AML-193 (cell line): ENCODE measurements around the gene GLTPD2.

ENCODE experiments used
- DNase-seq, 2 experiments: peaks; one replicate each; lab custom pipeline; 2025; lab: John Stamatoyannopoulos, UW

The GLTPD2 gene

DNA sequence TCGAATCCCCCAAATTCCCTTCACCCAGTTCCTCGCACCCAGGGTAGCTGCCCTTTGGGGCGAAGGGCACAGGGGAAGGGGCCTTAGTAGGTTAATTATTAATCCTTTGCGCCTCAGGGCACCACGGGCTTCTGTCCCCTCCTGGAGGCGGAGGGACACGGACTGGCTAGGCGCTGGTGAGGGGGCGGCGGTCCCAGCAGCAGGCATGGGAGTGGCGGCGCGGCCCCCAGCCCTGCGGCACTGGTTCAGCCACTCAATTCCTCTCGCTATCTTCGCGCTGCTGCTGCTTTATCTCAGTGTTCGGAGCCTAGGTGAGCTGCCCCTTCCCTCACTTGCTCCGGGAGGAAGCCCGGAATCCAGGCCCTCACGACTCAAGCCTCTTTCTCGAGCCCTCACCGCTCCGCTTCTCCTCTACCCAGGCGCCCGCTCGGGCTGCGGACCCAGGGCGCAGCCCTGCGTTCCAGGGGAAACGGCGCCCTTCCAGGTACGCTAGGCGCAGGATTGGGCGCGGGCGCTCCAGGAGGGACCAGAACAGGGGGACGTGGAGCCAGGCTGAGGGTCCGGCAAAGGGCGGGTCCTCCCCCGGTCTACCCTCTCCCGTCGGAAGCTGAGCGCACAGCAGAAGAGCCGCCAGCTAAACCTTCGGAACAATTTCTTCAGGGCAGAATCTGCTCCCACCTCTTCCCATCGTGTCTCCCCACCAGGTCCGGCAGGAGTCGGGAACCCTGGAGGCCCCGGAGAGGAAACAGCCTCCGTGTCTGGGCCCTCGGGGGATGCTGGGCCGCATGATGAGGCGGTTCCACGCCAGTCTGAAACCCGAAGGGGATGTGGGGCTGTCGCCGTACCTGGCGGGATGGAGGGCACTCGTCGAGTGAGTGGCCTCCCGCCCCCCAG, at the start of gene GLTPD2:
Gene GLTPD2, plus strand, starts transcription at position 158 of the 894 bp plus-strand sequence. Its CDS starts 48 bp downstream, at position 206.
- DNase-seq: no peak

DNA sequence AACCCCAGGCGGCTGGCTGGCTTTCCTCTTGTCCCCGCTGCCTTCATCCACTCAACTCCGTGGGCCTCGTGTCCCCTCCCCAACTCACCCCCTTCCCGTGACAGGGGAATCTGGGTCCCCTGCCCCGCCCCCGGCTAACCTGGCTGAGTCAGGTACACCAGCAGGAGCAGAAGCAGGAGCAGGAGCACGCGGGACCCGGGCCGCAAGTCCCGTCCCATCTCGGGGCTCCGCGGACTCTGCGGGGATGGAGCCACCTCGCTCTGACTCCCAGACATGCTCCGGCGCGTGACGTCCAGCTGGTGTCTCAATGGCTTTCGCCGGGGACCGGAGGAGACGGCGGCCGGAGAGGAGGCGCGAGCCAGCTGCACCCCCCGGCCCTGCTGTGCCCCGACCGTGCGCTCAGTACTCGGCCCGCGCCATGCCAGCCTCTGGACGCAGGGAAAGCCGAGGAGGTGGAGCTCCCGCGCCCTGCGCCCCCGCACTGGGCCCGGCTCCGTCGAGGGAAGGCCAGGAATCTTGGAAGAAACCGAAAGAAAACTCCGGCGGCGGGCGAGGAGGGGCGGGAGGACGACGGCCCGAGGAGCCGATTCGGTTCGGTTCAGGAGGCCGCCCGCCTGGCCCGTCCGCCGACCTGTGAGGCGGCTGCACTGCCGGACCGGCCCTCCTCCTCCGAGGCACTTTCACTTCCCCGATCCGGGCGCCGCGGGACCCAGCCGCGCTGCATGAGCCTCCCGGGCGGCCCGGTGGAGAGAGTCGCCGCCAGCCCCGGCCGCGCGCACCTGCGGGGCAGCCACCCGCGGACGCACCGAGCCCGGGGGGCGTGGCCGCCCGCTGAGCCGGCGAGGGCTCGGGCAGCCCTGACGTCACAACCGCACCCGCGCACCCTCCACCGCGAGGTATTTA, 49.4 kb upstream of the GLTPD2 start, which contains the start of the genes CXCL16 and ZMYND15:
Gene CXCL16, minus strand, starts transcription at position 807 of the 903 bp plus-strand sequence. Its CDS starts 589 bp downstream, at position 218.
Gene ZMYND15, plus strand, starts transcription at position 712 of the 903 bp plus-strand sequence. CDS start 716 bp downstream, outside the sequence.
- no peak for DNase-seq

DNA sequence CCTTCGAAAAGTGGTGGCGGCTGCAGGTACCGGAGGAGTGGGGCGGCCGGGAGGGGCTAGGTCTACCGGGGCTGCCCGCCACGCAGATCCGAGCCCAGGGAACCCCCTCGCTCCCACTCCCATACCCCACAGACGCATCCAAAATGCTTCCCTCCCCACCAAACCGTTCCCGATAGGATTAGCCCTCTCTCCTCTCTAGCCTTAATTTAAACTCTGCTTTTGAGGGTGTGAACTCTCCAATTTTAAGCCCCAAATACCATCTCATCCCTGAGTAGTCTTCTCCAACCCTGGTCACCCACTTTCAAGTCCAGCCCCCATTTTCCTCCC, 48.8 kb upstream of the GLTPD2 start:
- DNase-seq: no peak

DNA sequence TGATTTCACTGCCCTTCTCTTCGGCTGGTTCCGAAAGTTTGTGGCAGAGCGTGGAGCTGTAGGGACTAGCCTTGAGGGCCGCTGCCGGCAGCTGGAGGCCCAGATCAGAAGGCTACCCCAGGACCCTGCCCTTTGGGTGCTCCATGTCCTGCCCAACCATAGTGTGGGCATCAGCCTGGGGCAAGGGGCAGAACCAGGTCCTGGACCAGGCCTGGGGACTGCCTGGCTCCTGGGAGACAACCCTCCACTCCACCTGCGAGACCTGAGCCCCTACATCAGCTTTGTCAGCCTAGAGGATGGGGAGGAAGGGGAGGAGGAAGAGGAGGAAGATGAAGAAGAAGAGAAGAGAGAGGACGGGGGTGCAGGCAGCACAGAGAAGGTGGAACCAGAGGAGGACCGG, 48.2 kb upstream of the GLTPD2 start:
- no peak for DNase-seq

DNA sequence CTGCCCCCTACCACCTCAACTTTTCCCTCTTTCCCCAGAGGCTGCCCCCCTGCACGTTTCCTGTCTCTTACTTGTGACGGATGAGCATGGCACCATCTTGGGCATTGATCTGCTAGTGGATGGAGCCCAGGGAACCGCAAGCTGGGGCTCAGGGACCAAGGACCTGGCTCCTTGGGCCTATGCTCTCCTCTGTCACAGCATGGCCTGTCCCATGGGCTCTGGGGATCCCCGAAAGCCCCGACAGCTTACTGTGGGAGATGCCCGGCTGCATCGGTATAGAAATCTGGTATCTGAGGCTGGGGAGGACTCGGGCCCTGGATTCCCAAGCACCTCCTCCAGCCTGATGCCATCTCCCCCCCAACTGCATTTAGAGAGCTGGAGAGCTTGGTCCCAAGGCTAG, 47.2 kb upstream of the GLTPD2 start:
- no peak for DNase-seq

DNA sequence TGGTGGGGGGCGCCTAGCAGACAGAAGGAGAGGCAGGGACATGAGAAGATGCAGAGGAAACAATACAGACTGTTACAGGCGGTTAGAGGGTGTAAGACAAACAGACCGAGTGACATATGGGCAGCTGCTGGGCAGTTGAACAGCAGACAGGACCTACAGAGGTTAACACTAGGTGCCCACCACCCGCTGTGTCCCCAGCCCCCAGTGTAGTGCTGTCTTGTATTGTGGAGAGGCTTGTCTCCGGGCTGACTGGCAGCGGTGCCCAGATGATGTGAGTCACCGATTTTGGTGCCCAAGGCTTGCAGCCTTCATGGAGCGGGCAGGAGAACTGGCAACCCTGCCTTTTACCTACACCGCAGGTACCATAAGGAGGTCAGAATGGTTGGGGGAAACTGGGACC, 46.6 kb upstream of the GLTPD2 start:
- DNase-seq: no peak

DNA sequence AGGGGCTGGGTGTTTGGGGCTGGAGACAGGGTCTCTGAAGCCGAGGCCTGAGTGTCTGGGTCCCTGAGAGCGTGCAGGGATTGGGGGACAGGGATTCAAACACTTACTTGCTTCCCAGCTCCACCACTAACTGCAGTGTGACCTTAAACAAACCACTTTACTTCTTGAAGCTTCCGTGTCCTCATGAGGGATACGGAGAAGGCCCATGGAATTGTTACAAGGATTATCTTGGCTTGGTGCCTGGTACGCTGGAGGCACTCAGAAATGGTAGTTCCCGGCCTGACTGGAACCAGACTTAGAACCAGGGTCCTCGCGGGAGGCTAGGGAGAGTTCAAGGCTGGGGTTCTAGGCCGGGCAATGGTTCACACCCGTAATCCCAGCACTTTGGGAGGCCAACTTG, 46.1 kb upstream of the GLTPD2 start:
- no peak for DNase-seq

DNA sequence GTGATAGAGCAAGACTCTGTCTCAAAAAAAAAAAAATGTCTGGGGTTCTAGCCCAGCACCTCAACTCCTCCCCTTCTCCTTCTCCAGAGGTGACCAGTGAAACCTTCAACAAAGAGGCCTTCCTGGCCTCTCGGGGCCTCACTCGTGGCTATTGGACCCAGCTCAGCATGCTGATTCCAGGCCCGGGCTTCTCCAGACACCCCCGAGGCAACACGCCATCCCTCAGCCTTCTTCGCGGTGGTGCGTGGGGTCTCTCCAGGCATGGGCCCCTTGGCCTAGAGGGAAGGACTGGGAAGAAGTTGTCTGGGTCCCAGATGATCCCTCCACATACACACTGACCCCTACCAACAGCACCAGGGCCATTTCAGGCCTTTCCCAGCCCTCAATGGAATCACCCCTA, 45.5 kb upstream of the GLTPD2 start:
- DNase-seq: no peak

DNA sequence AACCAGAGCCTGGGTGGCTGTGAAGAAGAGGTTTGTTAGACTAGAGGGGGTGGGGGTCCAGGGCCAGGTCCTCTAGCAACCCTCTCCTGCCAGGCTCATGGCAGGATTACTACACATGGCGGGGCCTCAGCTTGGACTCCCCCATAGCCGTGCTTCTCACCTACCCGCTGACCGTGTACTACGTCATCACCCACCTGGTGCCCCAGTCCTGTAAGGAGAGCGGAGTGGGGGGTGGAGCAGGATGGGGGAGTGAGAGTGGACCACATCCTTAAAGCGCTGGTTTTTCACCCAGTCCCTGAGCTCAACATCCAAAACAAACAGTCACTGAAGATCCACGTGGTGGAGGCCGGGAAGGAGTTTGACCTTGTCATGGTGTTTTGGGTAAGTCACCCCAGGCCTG, 44.9 kb upstream of the GLTPD2 start:
- no peak for DNase-seq

DNA sequence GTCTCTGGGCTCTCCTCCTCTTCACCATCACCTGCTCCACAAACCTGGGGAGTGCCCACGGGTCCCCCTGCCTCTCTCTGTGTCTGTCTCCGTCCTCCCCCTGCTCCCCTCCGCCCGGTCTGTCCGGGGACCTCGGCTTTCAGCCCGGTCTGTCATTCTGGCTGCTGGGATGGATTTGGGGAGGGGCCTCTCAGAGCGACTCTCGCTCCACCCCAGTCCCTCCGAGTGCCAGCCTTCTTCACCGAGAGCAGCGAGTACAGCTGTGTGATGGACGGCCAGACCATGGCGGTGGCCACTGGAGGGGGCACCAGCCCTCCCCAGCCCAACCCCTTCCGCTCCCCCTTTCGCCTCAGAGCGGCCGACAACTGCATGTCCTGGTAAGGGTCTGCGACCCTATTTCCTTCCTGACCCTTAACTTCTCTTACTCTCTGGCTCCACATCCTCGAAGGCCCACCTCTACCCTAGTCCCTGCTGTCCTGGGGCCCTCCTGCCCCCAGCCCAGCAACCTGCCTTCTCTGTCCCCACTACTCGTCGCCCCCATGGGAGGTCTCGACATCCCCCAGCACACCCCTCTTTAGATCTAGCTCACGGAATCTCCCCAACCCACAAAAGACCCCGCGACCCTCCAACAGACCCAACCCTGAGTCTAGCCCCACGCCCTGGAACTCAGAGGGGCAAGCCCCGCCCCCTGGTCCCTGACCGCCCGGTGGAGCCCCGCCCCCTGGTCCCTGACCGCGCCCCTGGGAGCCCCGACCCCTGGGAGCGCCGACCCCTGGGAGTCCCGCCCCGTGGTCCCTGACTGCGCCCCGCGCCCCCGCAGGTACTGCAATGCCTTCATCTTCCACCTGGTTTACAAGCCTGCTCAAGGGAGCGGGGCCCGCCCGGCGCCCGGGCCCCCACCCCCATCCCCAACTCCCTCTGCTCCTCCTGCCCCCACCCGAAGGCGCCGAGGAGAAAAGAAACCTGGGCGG, 43.5 kb upstream of the GLTPD2 start:
- no peak for DNase-seq

DNA sequence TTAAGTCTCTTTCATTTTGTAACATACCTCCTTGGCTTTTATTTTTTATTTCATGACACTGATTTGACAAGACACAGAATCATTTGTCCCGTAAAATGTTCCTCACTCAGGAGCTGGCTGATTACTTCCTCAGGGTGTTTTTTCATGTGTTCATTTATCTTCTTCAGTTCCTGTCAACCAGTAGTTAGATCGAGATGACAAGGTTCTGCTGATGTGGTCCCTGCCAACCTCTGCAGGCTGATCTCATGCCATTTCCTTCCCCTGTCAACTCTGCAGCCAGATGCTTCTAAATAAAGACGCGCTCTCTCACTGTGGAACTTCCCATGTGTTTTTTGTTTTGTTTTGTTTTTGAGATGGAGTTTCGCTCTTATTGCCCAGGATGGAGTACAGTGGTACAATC, 40.9 kb upstream of the GLTPD2 start:
- no peak for DNase-seq

DNA sequence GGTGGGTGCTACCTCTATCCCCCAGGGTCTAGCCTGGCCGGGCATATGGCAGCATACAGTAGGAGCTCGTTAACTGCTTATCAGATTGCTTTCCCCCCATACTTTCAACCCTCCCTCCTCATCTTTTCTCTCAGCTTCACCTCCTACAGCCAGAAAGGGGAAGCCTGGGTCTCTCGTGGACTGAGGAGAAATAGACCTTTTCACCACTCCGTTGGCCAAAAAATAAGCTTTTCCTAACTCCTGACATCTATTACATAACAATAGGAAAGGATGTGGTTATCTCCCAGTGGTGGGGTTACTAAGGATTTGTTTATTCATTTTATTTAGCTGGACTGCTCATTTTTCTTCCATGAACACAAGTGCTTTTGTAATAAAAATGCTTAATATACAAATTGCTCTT, 40.1 kb upstream of the GLTPD2 start:
- no peak for DNase-seq

DNA sequence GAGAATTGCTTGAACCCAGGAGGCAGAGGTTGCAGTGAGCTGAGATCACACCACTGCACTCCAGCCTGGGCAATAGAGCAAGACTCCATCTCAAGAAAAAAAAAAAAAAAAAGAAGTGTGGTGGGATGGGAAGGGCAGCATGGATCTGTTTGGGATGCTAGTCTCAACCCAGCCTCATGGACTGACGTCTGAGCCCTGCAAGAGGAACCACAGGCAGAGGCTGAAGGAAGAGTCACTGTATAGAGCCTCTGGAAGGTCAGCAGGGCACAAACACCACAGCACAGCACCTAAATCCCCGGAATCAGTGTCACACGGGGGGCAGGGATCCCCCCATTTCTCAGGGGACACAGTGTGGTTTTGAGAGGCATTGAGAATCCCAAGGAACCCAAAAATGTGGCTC, 38.2 kb upstream of the GLTPD2 start:
- no peak for DNase-seq

DNA sequence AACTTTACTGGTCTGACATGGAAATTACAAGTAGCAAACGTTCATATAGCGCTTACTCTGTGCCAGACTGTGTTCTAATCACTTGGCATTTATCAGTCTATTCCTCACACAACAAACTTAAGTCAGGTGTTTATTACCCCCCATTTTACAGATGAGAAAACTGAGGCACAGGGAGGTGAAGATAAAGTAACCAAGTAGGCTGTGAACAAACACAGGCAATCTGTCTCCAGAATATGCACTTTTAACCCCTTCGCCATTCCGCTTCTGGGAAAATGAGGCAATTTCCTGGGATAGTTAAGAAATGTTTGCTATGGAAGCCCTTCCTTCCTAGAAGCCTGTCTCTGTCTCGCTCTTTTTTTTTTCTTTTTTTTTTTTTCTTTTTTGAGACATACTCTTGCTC, 36.8 kb upstream of the GLTPD2 start:
- no peak for DNase-seq

DNA sequence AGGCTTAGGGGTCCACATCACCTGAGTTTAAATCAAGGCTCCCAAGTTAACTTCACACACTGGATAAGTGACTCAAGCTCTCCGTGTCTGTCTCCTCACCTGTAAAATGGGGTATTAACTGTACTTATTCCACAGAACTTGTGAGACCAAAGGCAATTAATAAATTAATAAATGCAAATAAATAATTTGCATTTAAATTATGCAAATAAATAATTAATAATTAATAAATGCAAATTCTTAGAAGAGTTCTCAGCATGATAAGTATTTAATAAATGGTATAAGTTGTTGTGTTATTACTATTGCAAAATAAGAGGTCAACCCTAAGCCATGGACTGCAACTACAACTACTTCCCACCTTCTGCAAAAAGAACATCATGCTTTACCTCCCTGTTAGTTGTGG, 35.4 kb upstream of the GLTPD2 start:
- DNase-seq: no peak

DNA sequence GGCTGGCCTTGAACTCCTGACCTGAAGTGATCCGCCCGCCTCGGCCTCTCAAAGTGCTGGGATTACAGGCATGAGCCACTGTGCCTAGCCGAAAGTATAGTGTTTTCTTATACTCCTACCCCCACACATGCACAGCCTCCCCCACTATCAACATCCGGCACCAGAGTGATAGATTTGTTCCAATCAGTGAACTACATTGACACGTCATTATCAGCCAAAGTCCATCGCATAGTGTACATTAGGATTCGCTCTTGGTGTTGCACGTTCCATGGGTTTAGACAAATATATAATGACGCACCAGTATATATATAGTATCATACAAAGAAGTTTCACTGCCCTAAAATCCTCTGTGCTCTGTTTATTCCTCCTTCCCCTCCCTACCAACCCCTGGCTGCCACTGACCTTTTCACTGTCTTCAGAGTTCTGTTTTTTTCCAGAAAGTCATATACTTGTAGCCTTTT, 29.0 kb upstream of the GLTPD2 start:
- DNase-seq: no peak

DNA sequence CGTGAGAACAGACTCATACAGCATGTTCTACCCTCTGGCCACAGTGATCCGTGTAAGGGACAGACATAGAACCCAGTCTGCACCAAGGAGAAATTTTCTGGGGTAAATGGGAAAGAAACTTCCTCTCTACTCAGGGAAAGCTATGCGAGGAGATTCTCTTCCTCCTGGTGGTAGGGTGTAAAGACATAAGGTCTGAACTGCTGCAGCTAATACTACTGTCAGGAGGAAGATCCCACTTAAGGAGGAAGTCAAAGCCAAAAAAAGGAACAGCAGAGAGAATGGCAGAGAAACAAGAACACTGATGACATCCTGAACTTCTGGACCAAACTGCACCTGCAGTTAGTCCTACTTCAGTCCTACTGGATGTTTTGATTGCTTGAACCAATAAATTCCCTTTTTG, 24.2 kb upstream of the GLTPD2 start:
- peak; percentile 27 to 47 for DNase-seq

DNA sequence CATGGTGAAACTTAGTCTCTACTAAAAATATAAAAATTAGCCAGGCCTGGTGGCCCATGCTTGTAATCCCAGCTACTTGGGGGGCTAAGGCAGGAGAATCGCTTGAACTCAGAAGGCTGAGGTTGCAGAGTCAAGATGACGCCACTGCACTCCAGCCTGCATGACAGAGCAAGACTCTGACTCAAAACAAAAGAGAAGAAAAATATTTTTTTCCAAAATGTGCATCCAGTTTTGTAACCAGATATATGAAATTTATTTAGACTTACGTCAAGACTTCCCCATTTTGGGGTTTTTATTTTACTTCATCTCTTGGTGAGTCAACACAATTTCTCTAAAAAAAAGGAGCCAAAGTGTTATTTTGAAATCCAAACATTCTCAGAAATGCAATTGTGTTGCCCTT, 22.6 kb upstream of the GLTPD2 start:
- DNase-seq: peak; percentile 37 to 45

DNA sequence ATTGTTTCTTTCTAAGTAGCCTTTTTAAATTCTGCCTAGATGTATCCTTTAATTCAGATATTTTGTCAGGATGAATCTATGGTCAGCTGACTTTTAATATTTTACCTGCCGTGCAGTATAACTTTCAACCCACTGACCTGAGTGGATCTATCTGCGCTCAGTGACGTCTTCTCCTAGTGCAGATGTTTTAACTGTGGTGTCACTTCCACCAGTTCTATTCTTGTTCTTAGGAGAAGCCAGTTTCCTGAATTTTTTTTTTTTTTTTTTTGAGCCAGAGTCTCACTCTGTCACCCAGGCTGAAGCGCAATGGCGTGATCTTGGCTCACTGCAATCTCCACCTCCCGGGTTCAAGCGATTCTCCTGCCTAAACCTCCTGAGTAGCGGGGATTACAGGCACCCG, 22.0 kb upstream of the GLTPD2 start:
- no peak for DNase-seq

DNA sequence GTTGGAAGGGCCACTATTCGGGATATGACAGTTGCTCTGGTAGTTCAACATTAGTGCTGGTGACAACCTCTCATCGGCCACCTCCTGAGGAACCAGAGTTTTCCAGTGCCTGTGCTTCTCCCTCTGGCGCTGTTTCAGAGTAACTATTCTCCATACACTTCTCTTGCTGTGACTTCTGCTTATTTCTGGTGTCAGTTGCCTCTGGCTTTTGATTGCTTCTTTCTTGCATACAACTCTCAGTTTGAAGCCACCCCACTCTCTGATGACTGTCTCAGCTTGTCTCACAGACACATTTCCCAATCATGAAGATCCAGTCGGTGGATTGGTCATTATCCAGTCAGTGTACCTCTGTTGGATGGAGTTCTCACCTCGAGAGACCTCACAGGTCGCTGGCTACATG, 20.5 kb upstream of the GLTPD2 start:
- no peak for DNase-seq

DNA sequence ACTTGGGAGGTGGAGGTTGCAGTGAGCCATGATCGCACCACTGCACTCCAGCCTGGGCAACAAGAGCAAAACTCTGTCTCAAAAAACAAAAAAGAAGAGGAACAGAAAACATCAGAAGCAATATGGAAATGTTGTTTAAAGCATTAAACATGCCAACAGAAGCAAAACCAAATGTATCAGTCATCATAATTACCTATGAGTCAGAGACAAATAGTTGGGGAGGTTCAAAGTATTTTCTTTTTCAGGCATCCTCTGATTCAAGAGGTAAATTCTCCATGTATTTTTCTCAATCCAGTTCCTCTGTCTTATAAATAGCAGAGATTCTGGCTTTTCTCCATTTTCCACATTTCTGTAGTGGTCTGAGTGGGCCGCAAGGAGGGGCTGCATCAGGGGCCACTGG, 19.1 kb upstream of the GLTPD2 start:
- DNase-seq: no peak
